ENCODE results near the gene ITPK1.

Gene ITPK1

GRCh38 chr14:92962031-92962830 is 153.5 kb downstream of the ITPK1 start:
- DNase-seq: no peak

DNA sequence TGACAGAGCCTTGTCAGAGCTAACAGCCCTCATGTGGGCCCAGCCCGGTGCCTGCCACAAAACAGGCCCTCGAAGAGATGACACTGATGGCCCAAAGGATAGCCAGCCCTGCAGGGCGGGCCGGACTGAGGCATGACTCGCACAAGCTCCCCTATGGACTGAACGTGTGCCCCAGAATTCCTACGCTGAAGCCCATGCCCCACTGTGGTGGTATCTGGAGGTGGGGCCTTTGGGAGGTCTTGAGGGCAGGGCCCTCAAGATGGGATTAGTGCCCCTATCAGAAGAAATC is 154.2 kb downstream of the ITPK1 start:
- DNase-seq: no peak

GRCh38 chr14:92960706-92961566 is 154.8 kb downstream of the ITPK1 start:
- DNase-seq: peak; percentile 81

DNA sequence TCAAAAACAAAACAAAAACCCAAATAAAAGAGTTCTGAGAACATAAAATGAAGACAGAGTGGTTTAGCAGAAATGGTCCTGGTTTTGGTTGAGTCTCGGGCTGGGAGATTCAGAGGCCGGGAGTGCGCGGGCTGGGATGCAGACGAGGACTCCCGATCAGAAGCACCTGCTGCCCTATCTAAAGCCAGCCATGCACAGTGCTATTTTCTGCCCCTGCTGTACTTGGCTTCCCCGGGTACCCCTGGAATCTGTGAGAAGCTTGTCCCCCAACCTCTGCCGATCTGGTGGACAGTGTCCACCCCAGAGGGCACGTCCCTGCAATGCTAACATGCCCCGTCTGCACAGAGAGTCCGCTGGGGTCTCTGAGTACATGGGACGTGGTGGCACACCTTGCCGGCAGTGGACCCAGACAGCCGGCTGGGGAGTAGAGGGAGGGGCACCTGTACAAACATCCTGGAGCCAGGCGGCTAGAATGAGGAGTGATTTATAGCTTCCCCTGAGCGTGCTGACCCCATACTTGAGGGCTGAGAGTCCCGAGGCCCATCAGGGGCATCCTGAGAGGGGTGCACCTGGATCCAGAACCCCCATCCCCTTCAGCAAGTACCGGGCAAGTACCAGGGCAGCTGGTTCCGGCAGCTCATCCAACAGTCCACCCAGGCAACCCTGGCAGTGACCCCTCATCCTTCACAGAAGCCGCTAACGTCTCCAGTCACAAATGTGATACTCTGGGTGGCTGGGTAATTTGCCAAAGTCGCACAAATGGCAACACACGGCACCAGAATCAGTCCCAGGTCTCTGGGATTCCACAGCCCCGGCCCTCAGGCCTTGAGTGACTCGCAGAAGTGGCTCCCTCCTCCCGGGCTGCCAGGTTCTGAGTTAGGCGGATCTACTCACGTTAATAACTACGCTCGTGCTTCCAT is 155.7 kb downstream of the ITPK1 start:
- no peak for DNase-seq

DNA sequence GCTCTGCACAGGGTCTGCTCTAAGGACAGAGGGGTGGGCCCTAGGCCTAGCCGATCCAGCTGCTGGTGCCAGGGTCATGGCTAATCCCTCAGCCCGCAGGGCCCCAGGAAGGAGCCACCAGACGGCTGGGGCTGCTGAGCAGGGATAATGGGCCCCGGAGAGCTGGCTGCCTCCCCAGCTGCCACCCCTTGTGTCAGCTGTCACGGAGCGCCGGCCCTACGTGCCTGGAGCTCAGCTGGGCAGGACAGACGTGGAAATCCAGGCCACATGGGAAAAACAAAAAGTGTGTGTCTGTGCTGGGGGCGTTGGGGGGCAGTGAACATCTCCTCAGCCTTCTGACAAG is 156.6 kb downstream of the ITPK1 start:
- no peak for DNase-seq

- DNase-seq: no peak
Observed at GRCh38 chr14:92958373-92959188, 157.1 kb downstream of the ITPK1 start.

DNA sequence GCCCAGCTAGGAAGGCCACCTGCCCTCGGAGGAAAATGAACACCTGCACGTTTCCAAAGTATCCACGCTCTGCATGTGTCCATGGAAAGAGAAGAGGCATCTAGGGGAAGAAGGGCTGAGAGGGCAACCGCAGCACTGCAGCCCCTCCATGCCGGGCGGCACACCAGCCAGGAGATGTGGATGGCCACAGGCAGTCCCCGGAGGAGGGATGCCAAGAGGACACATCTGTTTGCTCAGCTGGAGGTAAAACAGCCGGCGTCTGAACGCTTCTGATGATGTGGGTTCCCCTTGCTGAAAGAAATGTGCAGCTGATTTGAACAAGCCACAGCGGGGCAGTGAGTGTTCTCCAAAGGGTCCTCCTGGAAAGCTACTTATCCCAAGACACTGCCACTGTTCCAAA is 158.8 kb downstream of the ITPK1 start:
- DNase-seq: no peak

DNA sequence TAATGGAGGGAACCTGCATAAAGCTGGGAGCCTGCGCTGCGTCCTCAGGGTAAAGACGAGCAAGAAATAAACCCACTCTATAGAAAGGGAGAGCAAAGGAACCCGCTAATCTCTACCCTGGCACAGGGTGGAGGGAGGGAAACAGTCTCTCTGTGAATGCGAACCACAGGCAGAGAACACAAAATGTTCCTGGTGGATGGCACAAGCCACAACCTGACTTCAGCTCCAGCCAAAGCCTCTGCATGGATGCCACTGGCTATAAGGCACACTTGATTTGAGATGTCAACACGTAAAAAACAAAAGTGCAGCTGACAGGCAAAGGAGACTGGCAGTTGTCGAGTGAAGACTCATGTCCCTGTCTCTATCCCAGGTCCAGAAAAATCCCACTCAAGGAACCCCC is 160.3 kb downstream of the ITPK1 start:
- DNase-seq: no peak

DNA sequence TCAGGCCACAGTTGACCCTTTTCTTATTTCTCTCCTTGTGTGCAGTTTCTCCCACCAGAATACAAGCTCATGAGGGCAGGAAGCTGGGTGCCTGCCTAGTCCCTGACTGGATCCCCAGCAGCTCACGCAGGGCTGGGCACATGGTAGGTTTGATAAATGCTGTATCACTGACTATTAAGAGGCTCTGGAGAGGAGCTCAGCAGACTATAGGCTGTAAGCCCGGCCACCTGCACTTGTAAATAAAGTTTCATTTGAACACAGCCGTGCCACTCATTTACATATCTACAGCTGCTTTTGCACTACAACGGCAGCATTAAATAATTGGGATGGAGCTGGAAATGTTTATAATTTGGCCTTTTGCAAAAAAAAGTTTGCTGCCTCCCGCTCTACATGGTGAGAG is 160.8 kb downstream of the ITPK1 start:
- no peak for DNase-seq

- no peak for DNase-seq
Observed at GRCh38 chr14:92953526-92953925, 162.2 kb downstream of the ITPK1 start.

GRCh38 chr14:92952481-92953298 is 163.0 kb downstream of the ITPK1 start:
- no peak for DNase-seq

DNA sequence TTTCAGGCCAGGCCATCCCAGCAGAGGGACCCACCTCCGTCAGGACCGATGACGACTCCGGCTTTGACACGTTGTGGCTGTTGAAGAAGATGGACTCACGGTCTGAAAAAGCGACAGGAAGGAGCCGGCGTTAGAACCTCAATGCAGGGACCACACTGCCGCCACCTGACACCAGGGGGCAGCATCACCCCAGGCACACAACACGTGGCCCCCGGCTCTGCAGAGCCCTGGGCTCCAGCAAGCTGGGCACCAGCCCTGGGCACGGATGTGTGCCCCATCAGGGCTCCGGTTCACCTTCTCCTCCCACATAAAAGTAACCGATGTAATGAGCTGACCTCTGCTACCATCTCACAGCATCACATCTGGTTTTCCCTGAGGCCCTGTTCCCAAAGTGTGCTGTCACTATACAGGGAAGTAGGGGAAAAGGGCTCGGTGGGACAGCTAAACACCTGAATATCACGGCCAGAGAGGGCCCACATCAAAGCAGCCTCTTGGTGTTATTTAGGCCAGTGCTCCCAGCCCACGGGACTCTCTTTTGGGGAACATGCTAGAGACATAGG is 163.7 kb downstream of the ITPK1 start:
- DNase-seq: peak; percentile 97

- no peak for DNase-seq
Observed at GRCh38 chr14:92951261-92951660, 164.5 kb downstream of the ITPK1 start.

DNA sequence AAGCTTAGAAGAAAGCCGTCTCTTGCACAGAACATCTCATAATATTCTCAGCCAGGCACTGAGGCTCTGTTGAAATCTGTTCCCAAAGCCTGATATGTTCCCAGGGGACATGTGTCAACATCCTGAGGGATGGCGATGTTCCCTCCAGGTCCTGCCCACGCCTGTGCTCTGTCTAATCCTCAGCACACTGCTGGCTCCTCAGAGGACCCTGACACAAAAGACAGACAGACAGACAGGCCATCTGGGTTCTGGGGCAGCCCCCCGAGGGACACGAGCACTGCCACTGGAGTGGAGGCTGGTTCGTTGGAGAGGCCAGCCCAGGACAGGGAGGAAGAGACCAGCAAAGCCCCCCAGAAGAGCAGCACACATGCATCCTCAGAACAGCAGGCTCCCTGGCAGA is 165.0 kb downstream of the ITPK1 start:
- no peak for DNase-seq

DNA sequence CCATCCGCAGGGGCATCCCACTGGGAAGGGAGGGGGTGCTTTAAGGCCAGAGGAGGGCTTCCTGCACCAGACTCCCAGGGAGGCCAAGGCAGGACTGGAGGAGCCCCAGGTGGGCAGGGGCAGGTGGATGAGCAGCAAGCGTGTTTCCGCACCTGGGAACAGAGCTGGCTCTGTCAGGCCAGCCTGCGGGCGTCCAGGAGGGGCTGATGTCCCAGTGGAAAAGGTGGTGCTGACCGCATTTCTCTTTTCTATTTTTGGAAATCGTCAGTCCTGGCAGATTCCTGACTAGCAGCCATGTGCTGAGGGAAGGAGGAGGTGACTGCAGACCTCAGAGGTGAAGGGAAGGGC is 165.6 kb downstream of the ITPK1 start:
- DNase-seq: no peak

- DNase-seq: no peak
Observed at GRCh38 chr14:92949496-92950192, 166.1 kb downstream of the ITPK1 start.

DNA sequence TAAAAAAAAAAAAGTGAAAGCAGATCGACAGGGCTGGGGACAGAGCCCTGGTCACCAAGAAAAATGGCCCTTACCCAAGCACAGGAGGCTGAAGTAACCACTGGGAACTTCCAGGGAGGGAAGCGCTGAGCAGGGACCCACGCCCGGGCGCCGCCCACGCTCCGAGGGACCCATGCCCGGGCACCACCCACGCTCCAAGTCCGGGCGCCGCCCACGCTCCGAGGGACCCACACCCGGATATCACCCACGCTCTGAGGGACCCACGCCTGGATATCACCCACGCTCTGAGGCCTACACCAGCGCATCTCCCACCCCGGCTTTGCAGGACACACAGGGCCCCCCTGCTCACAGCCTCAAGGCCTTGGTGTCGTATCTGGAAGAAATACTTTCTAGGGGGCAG is 167.1 kb downstream of the ITPK1 start:
- DNase-seq: no peak

DNA sequence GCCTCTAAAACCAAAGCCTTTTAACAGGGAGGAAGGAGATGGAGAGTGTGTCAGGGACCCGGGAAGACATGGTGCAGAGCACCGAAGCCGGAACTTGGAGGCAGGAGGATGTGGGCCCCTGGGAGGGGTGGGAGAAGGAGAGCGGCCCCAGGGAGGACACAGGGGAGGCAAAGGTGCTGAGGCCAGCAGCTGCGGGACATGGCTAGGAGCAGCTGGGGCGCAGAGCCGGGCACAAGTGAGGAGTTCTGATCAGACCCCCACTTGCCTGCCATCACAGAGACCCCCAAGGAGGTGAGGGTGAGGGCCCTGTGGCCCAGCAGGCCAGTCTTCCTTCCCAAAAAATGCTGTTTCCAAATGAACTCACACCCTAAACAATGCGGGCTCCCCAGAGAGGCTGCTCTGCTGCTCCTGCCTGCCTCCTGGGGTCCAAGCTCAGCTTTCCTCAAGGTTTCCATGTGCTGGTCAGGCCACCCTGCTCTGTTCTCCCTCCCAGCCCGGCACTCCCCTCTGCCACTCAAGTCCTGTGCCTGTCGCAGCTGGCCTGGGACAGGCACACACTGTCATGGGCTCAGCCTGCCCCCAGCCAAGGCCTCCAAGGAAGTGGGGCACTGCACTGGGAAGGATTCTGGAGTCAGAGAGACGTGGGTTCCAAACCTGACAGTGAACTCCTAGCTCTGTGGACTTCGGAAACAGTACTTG is 168.7 kb downstream of the ITPK1 start:
- no peak for DNase-seq

DNA sequence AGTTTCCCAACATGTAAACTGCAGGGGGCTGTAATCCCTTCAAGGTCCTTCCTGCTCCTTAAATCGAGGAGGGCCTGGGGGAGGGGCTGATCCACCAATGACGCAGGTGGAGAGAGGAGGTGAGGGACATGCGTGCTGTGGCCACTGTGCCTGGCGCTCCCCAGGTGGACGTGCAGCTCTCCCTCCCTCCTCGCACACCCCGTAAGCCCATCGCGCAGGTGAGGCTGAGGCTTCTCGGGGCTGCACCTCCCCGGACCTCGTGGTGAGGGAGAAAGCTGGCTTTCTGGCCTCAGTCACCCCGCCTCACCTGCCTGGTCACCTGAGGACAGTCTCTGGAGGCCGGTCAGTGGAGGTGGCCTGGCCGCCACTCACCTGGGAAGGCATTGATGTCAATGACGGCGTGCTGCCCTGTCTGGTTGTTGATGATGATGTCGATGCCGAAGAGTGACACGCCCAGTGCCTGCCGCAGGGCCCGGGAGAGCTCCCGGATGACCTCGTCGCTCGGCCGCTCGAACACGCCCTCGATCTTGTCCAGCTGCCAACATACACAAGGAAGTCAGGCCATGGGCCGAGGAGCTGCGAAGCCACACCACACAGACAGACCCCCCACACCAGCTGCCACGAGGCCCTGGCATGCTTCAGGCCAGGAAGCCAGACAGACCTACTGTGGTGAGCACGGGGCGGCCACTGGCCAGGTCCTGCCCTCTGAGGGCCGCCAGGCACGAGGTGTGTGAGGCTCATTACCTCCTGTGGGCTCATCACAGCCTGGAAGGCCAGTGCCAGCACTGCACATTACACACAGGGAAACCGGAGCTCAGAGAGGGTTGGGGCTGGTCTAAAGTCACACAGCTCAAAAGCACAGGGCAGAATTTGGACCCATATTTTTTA is 169.5 kb downstream of the ITPK1 start:
- no peak for DNase-seq
